SJCRH30 (cell line): ENCODE results near the gene NRF1. TPM values are rescaled to one million over a fixed set of nuclear protein-coding genes. Genes with fewer than 3 reads are reported as not detected.
"Not testable (repeated sequence)": the region's sequence is repeated elsewhere in the genome, so short reads cannot be mapped to it uniquely, and the experiment has no call there.

ENCODE experiments used
- DNase-seq, 2 experiments: peaks; one replicate each; pipeline ENCODE4 v3.0.0-alpha.2; 2015 to 2020
- H3K27ac ChIP-seq: fragments of 250-450 bp; sonication (Bioruptor Pico); 2 replicates; pipeline ENCODE4 v1.5.1; 2020; ENCODE audit warnings: mild to moderate bottlenecking, moderate library complexity
- H3K27me3 ChIP-seq: fragments of 250-450 bp; sonication (Bioruptor Pico); 2 replicates; pipeline ENCODE4 v1.5.1; 2020; ENCODE audit warnings: mild to moderate bottlenecking, moderate library complexity
- H3K36me3 ChIP-seq: fragments of 250-450 bp; sonication (Bioruptor Pico); 2 replicates; pipeline ENCODE4 v1.5.1; 2020; ENCODE audit warnings: mild to moderate bottlenecking, moderate library complexity
- H3K4me1 ChIP-seq: fragments of 250-450 bp; sonication (Bioruptor Pico); 2 replicates; pipeline ENCODE4 v1.5.1; 2020; ENCODE audit warnings: mild to moderate bottlenecking, moderate library complexity
- H3K4me3 ChIP-seq: fragments of 250-450 bp; sonication (Bioruptor Pico); 2 replicates; pipeline ENCODE4 v1.5.1; 2020; ENCODE audit warnings: mild to moderate bottlenecking, moderate library complexity
- H3K9me3 ChIP-seq: fragments of 250-450 bp; sonication (Bioruptor Pico); replicated peaks from 2 replicates; pipeline ENCODE4 v1.5.1; 2020; ENCODE audit warnings: mild to moderate bottlenecking, moderate library complexity
- total RNA-seq: library from RNA; depleted of rRNA; stranded (reverse); fragments of >200 nt; shearing (Covaris generic); gene quantifications from 2 replicates; pipeline ENCODE4 v1.2.3, GENCODE V29; 2014

Gene NRF1
- total RNA-seq, 1 experiment from 2014 or later = 14.0 TPM

DNA sequence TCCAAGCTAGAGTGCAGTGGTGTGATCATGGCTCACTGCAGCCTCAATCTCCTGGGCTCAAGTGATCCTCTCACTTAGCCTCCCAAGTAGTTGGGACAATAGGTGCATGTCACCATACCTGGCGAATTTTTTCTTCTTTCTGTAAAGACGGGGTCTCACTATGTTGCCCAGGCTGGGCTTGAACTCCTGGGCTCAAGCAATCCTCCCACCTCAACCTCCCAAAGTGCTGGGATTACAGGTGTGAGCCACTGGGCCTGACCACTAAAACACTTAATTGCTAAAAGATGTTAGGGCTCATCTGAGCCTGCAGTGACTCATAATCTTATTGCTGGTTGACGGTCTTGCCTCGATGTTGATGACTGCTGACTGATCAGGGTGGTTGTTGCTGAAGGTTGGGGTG lies 63.0 kb downstream of the NRF1 start:
- H3K4me1 ChIP-seq, DNase-seq, H3K4me3 ChIP-seq, H3K27me3 ChIP-seq, H3K27ac ChIP-seq: not testable (repeated sequence)
- Histone ChIP-seq H3K9me3 (peaks cover 12% of the 10 kb centered on the region), H3K36me3 (peaks cover 39% of the 10 kb centered on the region)

GRCh38 chr7:129675521-129675920 lies 64.0 kb downstream of the NRF1 start:
- Histone ChIP-seq H3K27ac (no peak overlapping the region), H3K4me1 (no peaks in the 10 kb centered on the region), H3K36me3 (peaks cover 39% of the 10 kb centered on the region), H3K9me3 (peaks cover 12% of the 10 kb centered on the region), H3K4me3 (no peak overlapping the region), H3K27me3 (no peaks in the 10 kb centered on the region)
- DNase-seq = no peak

GRCh38 chr7:129676017-129676897 lies 64.7 kb downstream of the NRF1 start:
- Histone ChIP-seq H3K27ac (no peak overlapping the region), H3K4me3 (no peak overlapping the region), H3K27me3 (no peaks in the 10 kb centered on the region), H3K9me3 (peaks cover 12% of the 10 kb centered on the region), H3K36me3 (peaks cover 35% of the 10 kb centered on the region), H3K4me1 (no peaks in the 10 kb centered on the region)
- DNase-seq = no peak

- no peak for DNase-seq
- H3K36me3 ChIP-seq = peaks cover 31% of the 10 kb centered on the region
- H3K4me1 ChIP-seq = no peaks in the 10 kb centered on the region
- peaks cover 12% of the 10 kb centered on the region for H3K9me3 ChIP-seq
- H3K27ac ChIP-seq = no peak overlapping the region
- H3K4me3 ChIP-seq = no peak overlapping the region
- H3K27me3 ChIP-seq = no peaks in the 10 kb centered on the region
Observed at GRCh38 chr7:129677796-129678195, 66.3 kb downstream of the NRF1 start.

GRCh38 chr7:129678606-129679005 lies 67.1 kb downstream of the NRF1 start:
- Histone ChIP-seq H3K4me1 (no peaks in the 10 kb centered on the region), H3K27ac (no peak overlapping the region)

DNA sequence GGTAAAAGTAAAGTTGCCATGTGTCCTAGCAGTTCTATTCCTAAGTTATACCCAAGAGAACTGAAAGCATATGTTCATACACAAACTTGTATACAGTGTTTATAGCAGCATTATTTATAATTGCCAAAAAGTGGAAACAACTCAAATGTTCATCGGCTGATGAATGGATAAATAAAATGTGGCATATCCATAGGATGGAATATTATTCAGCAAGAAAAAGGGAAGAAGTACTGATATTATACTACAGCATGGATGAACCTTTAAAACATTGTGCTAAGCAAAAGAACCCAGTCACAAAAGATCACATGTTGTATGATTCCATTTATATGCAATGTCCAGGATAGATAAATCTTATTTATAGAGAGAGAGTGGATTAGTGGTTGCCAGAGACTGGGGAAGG lies 68.9 kb downstream of the NRF1 start:
- H3K27ac ChIP-seq = no peak overlapping the region
- no peaks in the 10 kb centered on the region for H3K4me1 ChIP-seq
- peaks cover 6% of the 10 kb centered on the region; the same call in 1 of the 2 replicates for H3K9me3 ChIP-seq
- H3K4me3 ChIP-seq = no peak overlapping the region
- H3K36me3 ChIP-seq = peaks cover 18% of the 10 kb centered on the region
- DNase-seq = no peak
- H3K27me3 ChIP-seq = no peaks in the 10 kb centered on the region

More at GRCh38 chr7:129678606-129679005, 67.1 kb downstream of the NRF1 start:
- peaks cover 29% of the 10 kb centered on the region for H3K36me3 ChIP-seq
- H3K27me3 ChIP-seq = no peaks in the 10 kb centered on the region
- no peak for DNase-seq
- H3K9me3 ChIP-seq = peaks cover 9% of the 10 kb centered on the region; the same call in 1 of the 2 replicates
- H3K4me3 ChIP-seq = no peak overlapping the region

DNA sequence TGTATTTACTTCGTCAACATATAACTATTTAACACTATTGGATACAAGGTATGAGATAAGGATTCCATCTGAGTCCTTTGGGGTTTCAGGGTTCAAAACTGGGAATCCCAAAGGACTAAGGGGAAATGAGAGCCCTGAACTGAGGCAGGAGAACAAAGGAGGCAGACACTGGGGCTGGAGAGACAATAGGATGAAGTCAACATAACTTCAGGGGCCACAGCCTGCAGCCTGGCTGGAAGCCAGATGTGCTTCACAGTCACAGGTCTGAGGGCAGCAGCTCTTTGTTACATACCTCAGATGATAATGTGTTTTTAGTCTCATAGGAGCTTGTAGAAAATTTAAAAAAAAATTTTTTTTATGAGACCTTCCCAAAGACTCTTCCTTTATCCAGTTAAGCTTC lies 73.3 kb downstream of the NRF1 start:
- no peak overlapping the region for H3K27ac ChIP-seq

GRCh38 chr7:129686063-129686462 lies 74.5 kb downstream of the NRF1 start:
- Histone ChIP-seq H3K4me3 (no peak overlapping the region), H3K4me1 (no peaks in the 10 kb centered on the region), H3K36me3 (0 out of 2 replicates have a peak, but pooled peaks cover 2% of the 10 kb centered on the region), H3K27ac (no peak overlapping the region), H3K27me3 (no peaks in the 10 kb centered on the region), H3K9me3 (no peaks in the 10 kb centered on the region)
- DNase-seq = no peak

More for the DNA sequence above, 73.3 kb downstream of the NRF1 start:
- H3K9me3 ChIP-seq = no peaks in the 10 kb centered on the region
- H3K27me3 ChIP-seq = no peaks in the 10 kb centered on the region
- DNase-seq = peak; percentile 27 to 35
- no peaks in the 10 kb centered on the region for H3K4me1 ChIP-seq
- H3K4me3 ChIP-seq = no peak overlapping the region
- H3K36me3 ChIP-seq = no peaks in the 10 kb centered on the region; the same call in none of the 2 replicates

DNA sequence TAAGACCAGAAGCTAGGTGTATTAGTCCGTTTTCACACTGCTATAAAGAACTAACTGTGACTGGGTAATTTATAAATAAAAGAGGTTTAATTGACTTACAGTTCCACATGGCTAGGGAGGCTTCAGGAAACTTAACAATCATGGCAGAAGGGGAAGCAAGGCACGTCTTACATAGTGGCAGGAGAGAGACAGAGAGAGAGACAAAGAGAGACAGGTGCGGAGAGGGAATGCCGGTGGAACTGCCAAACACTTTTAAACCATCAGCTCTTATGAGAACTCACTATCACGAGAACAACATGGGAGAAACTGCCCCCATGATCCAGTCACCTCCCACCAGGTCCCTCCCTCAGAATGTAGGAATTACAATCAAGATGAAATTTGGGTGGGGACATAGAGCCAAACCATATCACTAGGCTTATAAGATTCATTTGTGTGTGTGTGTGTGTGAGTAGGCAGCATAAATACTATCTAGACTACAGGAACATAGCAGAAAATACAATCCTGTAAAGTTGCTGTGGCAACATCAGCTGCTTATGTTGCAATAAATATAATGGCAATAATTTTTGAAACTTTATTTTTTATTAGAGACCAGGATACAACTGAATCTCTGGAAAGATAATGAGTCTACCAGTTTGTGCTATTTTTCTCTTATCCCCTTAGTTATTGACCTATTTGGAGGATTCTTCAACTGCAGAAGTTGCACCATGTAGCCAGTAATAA lies 77.1 kb downstream of the NRF1 start:
- no peaks in the 10 kb centered on the region for H3K9me3 ChIP-seq
- H3K4me1 ChIP-seq = no peaks in the 10 kb centered on the region
- H3K4me3 ChIP-seq = no peak overlapping the region
- peaks cover 17% of the 10 kb centered on the region; the same call in 1 of the 2 replicates for H3K36me3 ChIP-seq
- no peak overlapping the region for H3K27ac ChIP-seq
- no peaks in the 10 kb centered on the region for H3K27me3 ChIP-seq
- DNase-seq = peak; percentile 11 to 55

GRCh38 chr7:129689995-129690581 lies 78.6 kb downstream of the NRF1 start:
- H3K27me3 ChIP-seq = no peaks in the 10 kb centered on the region
- H3K27ac ChIP-seq = no peak overlapping the region
- no peaks in the 10 kb centered on the region for H3K9me3 ChIP-seq
- no peak overlapping the region for H3K4me3 ChIP-seq
- peaks cover 22% of the 10 kb centered on the region; the same call in 1 of the 2 replicates for H3K36me3 ChIP-seq
- DNase-seq = peak in 1 of 2 experiments; percentile 13
- H3K4me1 ChIP-seq = no peaks in the 10 kb centered on the region

GRCh38 chr7:129690701-129691100 lies 79.2 kb downstream of the NRF1 start:
- H3K4me1 ChIP-seq = no peaks in the 10 kb centered on the region

GRCh38 chr7:129698516-129699418 lies 87.2 kb downstream of the NRF1 start:
- H3K27me3 ChIP-seq = no peaks in the 10 kb centered on the region

More at GRCh38 chr7:129690701-129691100, 79.2 kb downstream of the NRF1 start:
- Histone ChIP-seq H3K27me3 (no peaks in the 10 kb centered on the region), H3K4me3 (no peak overlapping the region), H3K36me3 (peaks cover 22% of the 10 kb centered on the region; the same call in 1 of the 2 replicates), H3K9me3 (no peaks in the 10 kb centered on the region), H3K27ac (no peak overlapping the region)
- DNase-seq = no peak

DNA sequence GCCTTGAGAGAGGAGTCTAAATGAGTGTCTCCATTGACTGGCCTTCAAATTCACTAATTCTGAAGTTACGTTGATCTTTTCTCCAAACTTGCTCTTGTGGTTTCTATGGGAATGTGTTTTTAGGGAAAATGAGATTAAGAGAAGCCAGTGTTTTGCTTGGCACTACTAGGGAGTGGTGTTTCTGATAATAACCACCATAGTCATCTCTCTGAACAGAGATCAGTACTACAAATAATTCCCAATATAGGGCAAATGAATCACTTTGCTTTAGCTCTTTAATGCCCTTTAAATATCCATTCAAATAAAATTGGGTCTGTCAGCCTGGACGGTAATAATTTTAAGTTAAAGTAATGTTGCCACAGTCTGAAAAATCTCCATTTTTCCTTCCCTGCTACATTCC lies 90.8 kb downstream of the NRF1 start:
- no peaks in the 10 kb centered on the region for H3K27me3 ChIP-seq
- H3K4me1 ChIP-seq = no peaks in the 10 kb centered on the region; the same call in 1 of the 2 replicates
- H3K27ac ChIP-seq = no peak overlapping the region
- H3K4me3 ChIP-seq = no peak overlapping the region
- DNase-seq = no peak
- H3K36me3 ChIP-seq = peaks cover 4% of the 10 kb centered on the region
- no peaks in the 10 kb centered on the region for H3K9me3 ChIP-seq

More at GRCh38 chr7:129698516-129699418, 87.2 kb downstream of the NRF1 start:
- no peak for DNase-seq
- peaks cover 7% of the 10 kb centered on the region for H3K36me3 ChIP-seq
- no peaks in the 10 kb centered on the region for H3K9me3 ChIP-seq
- no peaks in the 10 kb centered on the region; the same call in 1 of the 2 replicates for H3K4me1 ChIP-seq
- H3K4me3 ChIP-seq = no peak overlapping the region
- H3K27ac ChIP-seq = no peak overlapping the region
